ENCODE measurements around the gene TXN.

DNA sequence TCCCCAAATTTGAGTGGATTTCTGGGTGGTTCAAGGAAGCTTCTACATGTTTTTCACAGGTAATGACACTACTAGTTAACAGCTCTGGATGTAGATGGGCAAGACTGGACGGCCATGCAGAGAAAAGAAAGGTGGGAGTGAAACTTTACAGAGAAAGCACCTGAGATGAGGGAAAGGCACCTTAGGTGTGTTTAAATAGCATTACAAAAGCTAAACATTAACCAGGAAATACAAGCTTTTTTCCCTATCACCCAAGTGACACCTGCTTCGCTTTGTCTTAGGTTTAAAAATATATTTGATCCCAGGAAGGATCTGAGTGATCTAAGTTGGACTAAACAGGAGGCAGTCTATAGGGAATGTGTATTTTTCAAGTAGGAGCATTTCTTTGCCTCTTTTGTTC, 56.7 kb downstream of the TXN start:
- TF ChIP-seq, protein P1, sequence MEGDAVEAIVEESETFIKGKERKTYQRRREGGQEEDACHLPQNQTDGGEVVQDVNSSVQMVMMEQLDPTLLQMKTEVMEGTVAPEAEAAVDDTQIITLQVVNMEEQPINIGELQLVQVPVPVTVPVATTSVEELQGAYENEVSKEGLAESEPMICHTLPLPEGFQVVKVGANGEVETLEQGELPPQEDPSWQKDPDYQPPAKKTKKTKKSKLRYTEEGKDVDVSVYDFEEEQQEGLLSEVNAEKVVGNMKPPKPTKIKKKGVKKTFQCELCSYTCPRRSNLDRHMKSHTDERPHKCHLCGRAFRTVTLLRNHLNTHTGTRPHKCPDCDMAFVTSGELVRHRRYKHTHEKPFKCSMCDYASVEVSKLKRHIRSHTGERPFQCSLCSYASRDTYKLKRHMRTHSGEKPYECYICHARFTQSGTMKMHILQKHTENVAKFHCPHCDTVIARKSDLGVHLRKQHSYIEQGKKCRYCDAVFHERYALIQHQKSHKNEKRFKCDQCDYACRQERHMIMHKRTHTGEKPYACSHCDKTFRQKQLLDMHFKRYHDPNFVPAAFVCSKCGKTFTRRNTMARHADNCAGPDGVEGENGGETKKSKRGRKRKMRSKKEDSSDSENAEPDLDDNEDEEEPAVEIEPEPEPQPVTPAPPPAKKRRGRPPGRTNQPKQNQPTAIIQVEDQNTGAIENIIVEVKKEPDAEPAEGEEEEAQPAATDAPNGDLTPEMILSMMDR (IDR thresholded peaks at IDR 0.05) = no peak
- no peak for TF ChIP-seq POLR2AphosphoS5 (IDR thresholded peaks at IDR 0.05)

Measured in breast epithelium (tissue), 3 donors.